Urinary bladder (tissue), 4 donors: ENCODE data around the gene PITPNM1. TPM values are rescaled to one million over a fixed set of nuclear protein-coding genes. Genes with fewer than 3 reads are reported as not detected.
"Not testable (repeated sequence)": the region's sequence is repeated elsewhere in the genome, so short reads cannot be mapped to it uniquely, and the experiment has no call there.

Experiments
- DNase-seq: peaks from one replicate; pipeline ENCODE4 v3.0.0-alpha.2; 2015; ENCODE audit errors: extremely low spot score
- H3K27ac ChIP-seq: one replicate; pipeline ENCODE4 v1.5.1; 2013; ENCODE audit warnings: low read depth, mild to moderate bottlenecking, moderate library complexity
- H3K36me3 ChIP-seq: one replicate; pipeline ENCODE4 v1.6.1; 2013; ENCODE audit warnings: mild to moderate bottlenecking, moderate library complexity; ENCODE audit not compliant: insufficient read depth
- H3K4me1 ChIP-seq: one replicate; pipeline ENCODE4 v1.6.1; 2013; ENCODE audit warnings: mild to moderate bottlenecking, moderate library complexity; ENCODE audit not compliant: insufficient read depth
- H3K4me3 ChIP-seq: one replicate; pipeline ENCODE4 v1.5.1; 2013; ENCODE audit warnings: low read depth, low read length
- WGBS: extraction: QIAGEN DNeasy Blood & Tissue Kit; methylation state at CpG from one replicate; pipeline ENCODE4 v1.1.7; 2013; 5-methylcytosine and 5-hydroxymethylcytosine counted together
- polyA plus RNA-seq: library from polyadenylated mRNA; stranded (reverse); fragments of 200-250 nt; gene quantifications from one replicate; pipeline ENCODE4 v1.2.3, GENCODE V29; 2013
- total RNA-seq: library from RNA; depleted of rRNA; stranded (reverse); fragments of >200 nt; gene quantifications from one replicate; pipeline ENCODE4 v1.2.3, GENCODE V29; 2014
- donor health status: healthy with polysubstance abuse.
- donor health status: healthy.

Gene PITPNM1
- total and polyA plus RNA-seq, 2 donors: 12.6 to 18.5 TPM

DNA sequence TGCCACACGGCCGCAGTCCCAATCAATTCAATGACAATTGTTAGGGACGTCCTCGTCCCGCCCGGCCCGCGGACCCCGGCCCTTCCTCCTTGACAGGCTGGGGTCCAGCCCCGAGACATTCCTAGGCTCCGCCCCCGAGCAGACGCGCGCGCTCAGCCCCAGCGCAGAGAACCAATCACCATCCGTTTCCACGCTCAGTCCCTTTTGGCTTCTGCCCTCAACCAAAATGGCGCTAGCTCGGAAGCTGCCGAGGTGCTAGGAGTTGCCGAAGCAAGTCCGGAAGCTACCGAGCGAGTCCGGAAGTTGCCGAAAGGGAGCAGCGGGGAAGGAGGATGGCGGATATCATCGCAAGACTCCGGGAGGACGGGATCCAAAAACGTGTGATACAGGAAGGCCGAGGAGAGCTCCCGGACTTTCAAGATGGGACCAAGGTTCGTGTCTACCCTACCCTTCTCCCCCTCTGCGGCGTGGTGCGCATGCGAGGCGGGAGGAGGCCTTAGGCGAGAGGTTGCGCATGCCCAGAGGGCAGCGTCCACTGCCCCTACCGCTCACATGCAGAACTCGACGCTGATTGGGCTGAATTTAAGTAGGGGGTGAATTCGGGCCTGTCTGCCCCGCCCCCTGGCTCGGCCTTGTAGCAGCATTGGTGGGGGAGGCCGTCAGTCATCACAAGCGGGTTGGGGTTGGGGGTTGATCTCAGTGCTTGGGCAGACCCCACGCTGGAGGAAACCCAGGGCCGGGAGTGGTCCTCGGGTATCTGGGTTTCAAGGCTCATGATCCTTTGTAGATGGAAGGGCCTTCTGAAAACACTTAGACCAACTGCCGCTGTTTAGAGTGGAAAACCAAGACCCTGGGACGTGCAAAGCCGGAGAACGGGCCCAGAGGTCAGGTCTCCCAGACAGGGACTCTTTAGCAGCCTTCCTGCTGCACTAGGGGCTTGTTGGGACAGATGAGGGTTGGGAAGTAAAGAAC lies 22.1 kb downstream of the PITPNM1 start, which contains the start of gene AIP:
AIP (plus strand) TSS at position 200 of the 972 bp plus-strand sequence; CDS start at position 333, 133 bp downstream.
- peak within 1 kb of the TSS; percentile 65 for H3K27ac ChIP-seq
- H3K36me3 ChIP-seq: no peaks in the 10 kb centered on the region
- no peaks in the 10 kb centered on the region for H3K4me1 ChIP-seq
- peak within 1 kb of the TSS; percentile 32 for H3K4me3 ChIP-seq
- DNase-seq: peak; percentile 98
- 8% methylated on average over 60 of the region's 60 CpGs for whole genome bisulfite sequencing

DNA sequence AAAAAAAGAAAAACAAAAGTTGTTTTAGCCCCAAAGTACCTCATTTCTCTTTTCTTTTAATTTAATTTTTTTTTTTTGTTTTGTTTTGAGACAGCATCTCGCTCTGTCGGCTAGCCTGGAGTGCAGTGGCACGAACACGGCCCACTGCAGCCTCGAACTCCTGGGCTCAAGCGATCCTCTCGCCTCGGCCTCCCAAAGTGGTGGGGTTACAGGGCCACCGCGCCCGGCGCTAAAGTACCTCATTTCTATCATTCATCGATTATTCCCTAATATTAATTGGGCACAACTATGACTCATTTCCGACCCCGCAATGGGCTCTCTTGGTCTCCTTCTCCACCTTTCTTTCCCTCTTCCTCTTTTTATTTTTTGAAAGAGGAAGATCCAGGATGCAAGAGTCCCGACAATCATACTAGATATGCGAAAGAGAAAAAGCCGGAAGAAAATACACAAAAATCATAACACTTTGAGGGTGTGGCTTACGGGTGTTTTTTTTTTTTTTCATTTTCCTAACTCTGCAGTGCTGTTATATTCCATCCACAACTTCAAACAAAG lies 22.8 kb downstream of the PITPNM1 start:
- Histone ChIP-seq H3K4me3 (peak overlapping the region; percentile 32), H3K4me1 (no peaks in the 10 kb centered on the region), H3K27ac (peak overlapping the region; percentile 65), H3K36me3 (no peaks in the 10 kb centered on the region)
- WGBS: 43% methylated on average over 19 of the region's 19 CpGs
- no peak for DNase-seq

DNA sequence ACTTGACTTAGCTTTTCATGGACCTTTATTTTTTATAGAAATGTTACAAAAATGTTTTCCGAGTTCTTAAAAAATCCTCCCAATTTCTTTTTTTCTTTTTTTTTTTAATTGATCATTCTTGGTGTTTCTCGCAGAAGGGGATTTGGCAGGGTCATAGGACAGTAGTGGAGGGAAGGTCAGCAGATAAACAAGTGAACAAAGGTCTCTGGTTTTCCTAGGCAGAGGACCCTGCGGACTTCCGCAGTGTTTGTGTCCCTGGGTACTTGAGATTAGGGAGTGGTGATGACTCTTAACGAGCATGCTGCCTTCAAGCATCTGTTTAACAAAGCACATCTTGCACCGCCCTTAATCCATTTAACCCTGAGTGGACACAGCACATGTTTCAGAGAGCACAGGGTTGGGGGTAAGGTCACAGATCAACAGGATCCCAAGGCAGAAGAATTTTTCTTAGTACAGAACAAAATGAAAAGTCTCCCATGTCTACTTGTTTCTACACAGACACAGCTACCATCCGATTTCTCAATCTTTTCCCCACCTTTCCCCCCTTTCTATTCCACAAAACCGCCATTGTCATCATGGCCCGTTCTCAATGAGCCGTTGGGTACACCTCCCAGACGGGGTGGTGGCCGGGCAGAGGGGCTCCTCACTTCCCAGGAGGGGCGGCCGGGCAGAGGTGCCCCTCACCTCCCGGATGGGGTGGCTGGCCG lies 27.7 kb downstream of the PITPNM1 start:
- H3K36me3 ChIP-seq, H3K27ac ChIP-seq, H3K4me3 ChIP-seq, DNase-seq, H3K4me1 ChIP-seq: not testable (repeated sequence)
- 84% methylated on average over 14 of the region's 16 CpGs for WGBS

DNA sequence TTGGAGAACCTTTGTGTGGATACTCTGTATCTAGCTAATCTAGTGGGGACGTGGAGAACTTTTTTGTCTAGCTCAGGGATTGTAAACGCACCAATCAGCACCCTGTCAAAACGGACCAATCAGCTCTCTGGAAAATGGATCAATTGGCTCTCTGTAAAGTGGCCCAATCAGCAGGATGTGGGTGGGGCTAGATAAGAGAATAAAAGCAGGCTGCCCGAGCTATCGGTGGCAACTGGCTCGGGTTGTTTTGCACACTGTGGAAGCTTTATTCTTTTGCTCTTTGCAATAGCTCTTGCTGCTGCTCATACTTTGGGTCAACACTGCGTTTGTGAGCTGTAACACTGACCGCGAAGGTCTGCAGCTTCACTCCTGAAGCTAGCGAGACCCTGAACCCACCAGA lies 28.5 kb downstream of the PITPNM1 start:
- not testable (repeated sequence) for DNase-seq, H3K4me3 ChIP-seq, H3K27ac ChIP-seq, H3K36me3 ChIP-seq, H3K4me1 ChIP-seq
- WGBS: 85% methylated on average over 10 of the region's 10 CpGs

DNA sequence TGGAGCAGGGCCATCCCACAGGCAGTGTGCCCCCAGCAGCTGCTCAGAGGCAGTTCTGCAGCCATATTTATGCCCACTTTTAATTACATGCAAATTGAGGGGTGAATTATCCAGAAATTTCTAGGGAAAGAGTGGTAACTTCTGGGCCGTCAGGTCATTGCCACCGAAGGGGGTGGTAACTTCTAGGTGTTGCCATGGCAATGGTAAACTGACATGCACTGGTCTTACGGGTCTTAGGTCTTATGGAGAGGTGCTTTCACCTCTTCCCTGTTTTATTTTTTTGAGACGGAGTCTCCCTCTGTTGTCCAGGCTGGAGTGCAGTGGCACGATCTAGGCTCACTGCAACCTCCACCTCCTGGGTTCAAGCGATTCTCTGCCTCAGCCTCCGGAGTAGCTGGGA lies 32.3 kb downstream of the PITPNM1 start:
- no peak overlapping the region for H3K27ac ChIP-seq
- WGBS: 67% methylated on average over 7 of the region's 7 CpGs
- H3K4me1 ChIP-seq: peaks cover 3% of the 10 kb centered on the region
- H3K4me3 ChIP-seq: no peak overlapping the region
- DNase-seq: no peak
- H3K36me3 ChIP-seq: no peaks in the 10 kb centered on the region

DNA sequence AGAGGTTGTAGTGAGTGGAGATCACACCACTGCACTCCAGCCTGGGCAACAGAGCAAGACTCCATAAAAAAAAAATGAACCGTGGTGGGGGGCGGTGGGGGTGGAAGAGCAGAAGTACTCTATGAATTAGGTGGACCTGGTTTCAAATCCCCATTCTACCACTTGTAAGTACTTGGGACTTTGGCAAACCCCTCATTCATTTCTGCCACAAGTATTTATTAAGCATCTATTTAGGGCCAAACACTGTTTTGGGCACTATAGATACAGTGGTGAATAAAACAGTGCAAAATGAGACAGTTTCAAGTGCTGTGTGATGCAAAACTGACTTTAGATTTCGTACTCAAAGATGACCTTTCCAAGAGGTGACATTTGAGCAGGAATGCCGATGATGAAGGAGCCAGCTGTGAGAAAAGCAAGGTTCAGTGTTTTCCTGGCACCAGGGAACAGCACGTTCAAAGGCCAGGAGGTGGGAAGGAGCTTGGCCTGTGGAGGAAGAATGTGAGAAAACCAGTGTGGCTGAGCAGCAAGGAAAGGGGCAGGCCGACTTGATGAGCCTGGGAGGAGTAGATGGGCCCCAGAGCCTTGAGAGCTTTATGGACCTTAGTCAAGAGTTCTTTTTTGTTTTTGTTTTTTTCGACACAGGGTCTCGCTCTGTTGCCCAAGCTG lies 34.7 kb downstream of the PITPNM1 start:
- no peak overlapping the region for H3K27ac ChIP-seq
- DNase-seq: no peak
- H3K4me3 ChIP-seq: no peak overlapping the region
- 82% methylated on average over 8 of the region's 8 CpGs for WGBS
- H3K36me3 ChIP-seq: no peaks in the 10 kb centered on the region
- H3K4me1 ChIP-seq: peaks cover 5% of the 10 kb centered on the region

DNA sequence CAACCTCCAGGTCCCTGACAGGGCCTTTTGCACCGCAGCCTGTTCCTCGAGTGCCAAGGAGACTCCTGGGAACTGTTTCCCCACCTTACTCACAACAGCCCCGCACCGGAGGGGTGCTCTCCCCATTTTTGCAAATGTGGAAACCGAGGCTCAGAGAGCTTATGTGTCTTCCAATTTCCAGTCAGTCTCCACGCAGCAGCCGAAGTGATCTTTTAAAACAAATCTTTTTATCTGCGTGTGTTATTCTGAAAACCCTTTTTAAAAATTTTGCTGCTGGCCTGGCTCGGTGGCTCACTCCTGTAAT lies 35.7 kb downstream of the PITPNM1 start:
- no peak for DNase-seq
- H3K27ac ChIP-seq: peak overlapping the region; percentile 87
- H3K4me1 ChIP-seq: peaks cover 5% of the 10 kb centered on the region
- peak overlapping the region; percentile 94 for H3K4me3 ChIP-seq
- 8% methylated on average over 9 of the region's 9 CpGs for WGBS
- no peaks in the 10 kb centered on the region for H3K36me3 ChIP-seq

DNA sequence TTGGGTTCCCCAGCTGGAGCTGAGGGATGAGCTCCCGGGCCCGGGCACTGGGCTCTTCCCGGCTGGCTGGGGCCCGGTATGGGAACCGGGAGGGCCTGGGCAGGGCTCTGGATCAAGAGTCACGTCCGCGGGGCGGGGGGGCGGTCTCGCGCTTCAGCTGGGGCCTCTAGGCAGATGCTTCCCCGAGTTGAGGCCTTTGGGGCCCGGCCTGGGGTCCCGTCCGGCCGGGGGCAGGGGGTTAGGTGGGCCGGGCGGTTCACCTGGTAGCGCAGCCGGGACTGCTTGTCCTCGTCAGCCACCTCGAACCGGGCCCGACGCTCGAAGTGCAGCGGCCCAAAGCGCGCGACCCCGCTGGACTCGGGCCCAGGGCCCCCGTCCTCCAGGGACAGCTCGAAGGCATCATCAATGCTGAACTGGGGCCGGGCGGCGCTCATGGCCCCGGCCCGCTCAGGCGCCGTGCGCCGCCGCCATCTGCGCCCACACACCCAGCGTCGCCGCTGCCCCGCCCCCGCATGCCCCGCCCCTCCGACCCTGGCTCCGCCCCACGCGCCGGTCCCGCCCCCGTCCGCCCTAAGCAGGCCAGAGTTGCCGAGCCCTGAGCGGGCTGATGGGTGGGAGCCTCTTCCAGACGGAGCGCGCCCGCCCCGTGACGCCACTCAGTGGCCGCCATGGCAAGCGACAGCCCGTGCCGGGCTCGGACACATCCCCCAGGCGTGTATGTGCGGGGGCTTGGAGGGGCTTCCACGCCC lies 36.2 kb downstream of the PITPNM1 start, which contains the start of gene TMEM134:
TMEM134 (minus strand) TSS at position 493 of the 749 bp plus-strand sequence; CDS start at position 434, 59 bp downstream.
- H3K36me3 ChIP-seq: no peaks in the 10 kb centered on the region
- peak; percentile 62 for DNase-seq
- under 1% methylated on average over 76 of the region's 76 CpGs for WGBS
- H3K4me1 ChIP-seq: peaks cover 5% of the 10 kb centered on the region
- peak within 1 kb of the TSS; percentile 94 for H3K4me3 ChIP-seq
- H3K27ac ChIP-seq: peak within 1 kb of the TSS; percentile 89

DNA sequence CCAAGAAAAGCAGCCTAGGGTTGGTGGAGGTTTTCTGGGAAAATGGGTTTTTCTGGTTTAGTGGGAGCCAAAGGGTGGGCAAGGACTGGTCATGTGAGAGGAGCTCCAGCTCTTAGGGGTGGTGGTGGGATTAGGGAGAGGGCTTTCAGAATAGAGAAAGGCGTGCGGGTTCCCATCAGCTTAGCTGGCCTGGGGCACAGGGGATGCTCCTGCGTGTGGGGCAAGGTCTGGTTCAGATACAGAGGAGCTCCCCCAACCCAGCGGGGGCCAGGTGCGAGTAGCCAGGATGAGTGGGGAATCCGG lies 36.8 kb downstream of the PITPNM1 start:
- 4% methylated on average over 6 of the region's 6 CpGs for WGBS
- Histone ChIP-seq H3K4me1 (peaks cover 5% of the 10 kb centered on the region), H3K36me3 (no peaks in the 10 kb centered on the region), H3K4me3 (peak overlapping the region; percentile 94), H3K27ac (peak overlapping the region; percentile 89)
- DNase-seq: no peak

DNA sequence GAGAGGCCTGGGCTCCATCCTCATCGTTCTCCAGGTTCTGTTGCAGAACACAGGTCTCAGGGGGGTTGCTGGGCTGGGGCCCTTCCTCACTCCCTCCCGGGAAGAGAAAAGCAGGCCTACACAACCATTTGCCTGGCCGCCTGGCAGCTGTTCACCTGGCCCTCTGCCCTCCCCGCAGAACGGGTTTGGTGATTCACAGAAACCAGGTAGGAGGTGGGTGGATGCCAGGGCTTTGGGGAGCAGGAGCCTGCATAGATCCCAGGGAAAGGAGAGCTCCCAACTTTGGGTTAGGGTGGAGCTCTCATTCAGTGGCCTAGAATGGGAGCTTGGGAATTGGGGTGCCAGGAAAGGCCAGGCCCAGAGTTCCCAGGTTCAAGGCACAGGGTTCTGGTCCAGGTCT lies 37.1 kb downstream of the PITPNM1 start:
- WGBS: 27% methylated on average over 5 of the region's 5 CpGs
- DNase-seq: no peak
- H3K36me3 ChIP-seq: no peaks in the 10 kb centered on the region
- H3K4me1 ChIP-seq: peaks cover 5% of the 10 kb centered on the region
- H3K27ac ChIP-seq: peak overlapping the region; percentile 89
- H3K4me3 ChIP-seq: peak overlapping the region; percentile 94

DNA sequence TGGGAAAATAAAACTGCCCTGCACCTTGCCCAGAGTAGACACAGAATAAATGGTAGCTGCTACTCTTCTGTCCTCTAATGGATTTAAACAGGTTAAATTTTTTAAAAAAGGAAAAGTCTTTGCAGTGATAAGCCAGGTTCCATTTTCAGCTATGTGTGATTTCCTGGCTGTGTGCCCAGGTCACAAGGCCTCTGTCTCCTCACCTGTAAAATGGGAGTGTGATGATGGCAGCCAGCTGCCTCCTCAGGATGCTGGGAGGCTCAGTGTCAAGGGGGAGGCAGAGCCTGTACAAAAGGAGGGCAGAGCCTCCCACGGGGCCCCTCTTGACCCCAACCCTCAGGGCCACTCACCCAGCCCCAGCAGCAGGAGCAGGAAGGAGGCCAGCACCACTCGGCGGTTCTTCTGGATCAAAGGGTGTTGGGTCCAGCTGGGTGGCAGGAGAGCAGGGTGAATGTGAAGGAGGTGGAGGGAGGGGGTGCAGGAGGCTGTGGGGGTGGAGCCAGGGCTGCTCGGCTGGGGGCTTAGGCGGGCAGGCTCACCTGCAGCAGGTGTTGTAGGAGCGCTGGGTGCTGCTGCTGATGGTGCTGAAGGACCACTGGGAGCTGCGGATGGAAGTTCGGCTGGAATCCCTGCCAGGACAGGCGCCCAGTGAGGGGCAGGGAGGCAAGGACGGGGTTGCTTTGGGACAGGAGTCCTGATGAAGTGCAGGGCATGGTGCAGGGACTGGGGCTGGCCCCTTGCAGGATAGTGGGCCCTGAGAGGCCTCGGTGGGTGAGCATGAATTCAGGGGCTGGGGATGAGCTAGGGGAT lies 38.0 kb downstream of the PITPNM1 start:
- Histone ChIP-seq H3K36me3 (no peaks in the 10 kb centered on the region), H3K4me3 (no peak overlapping the region), H3K4me1 (peaks cover 5% of the 10 kb centered on the region), H3K27ac (no peak overlapping the region)
- no peak for DNase-seq
- 76% methylated on average over 11 of the region's 11 CpGs for WGBS

DNA sequence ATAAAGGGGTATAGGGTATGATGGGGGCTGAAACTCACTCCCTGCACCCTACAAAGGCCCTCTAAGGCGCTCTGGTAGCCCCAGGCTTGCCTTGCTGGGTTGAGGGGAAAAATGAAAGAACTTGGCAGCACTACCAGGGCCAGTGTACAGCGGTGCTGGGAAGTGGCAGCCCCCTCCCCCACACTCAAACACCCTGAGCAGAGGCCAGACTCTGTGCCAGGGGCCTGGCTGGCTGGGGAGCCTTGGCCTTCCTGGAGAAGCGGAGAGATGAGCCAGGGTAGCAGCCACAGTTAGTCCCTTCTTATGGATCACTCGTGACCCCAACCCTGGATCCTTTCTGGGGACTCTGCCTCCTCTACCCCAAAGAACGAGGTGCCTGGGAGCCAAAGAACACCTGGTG lies 38.8 kb downstream of the PITPNM1 start:
- Histone ChIP-seq H3K4me3 (no peak overlapping the region), H3K27ac (peak overlapping the region; percentile 14), H3K36me3 (no peaks in the 10 kb centered on the region), H3K4me1 (peaks cover 5% of the 10 kb centered on the region)
- DNase-seq: no peak
- WGBS: 82% methylated on average over 5 of the region's 5 CpGs
